Measurements from ENCODE around the gene MED14.
"Not testable (repeated sequence)": the region's sequence is repeated elsewhere in the genome, so short reads cannot be mapped to it uniquely, and the experiment has no call there.

The MED14 gene

GRCh38 chrX:40746521-40746920 is 11.2 kb upstream of the MED14 start:
- no peaks in the 10 kb centered on the region for H4K20me1 ChIP-seq (ENCODE audit: insufficient read depth)
- no peaks in the 10 kb centered on the region for H3K36me3 ChIP-seq (ENCODE audit: insufficient read depth)
- H3K9ac ChIP-seq, result no peak overlapping the region
- H3K4me3 ChIP-seq (IDR thresholded peaks at IDR 0.05; ENCODE audit: insufficient read depth, low read depth, low read length), result no peak overlapping the region
- no peaks in the 10 kb centered on the region for H3K79me2 ChIP-seq (ENCODE audit: insufficient read depth, low read depth)
- H3K27me3 ChIP-seq (ENCODE audit: insufficient read depth, low read depth), result no peaks in the 10 kb centered on the region
- TF ChIP-seq CTCF (conservative IDR thresholded peaks at IDR 0.05; ENCODE audit: low read depth, low read length), result no peak
- H3K4me2 ChIP-seq, result no peak overlapping the region
- H3K4me1 ChIP-seq (ENCODE audit: low read depth, poor library complexity, severe bottlenecking), result peaks cover 19% of the 10 kb centered on the region
- H2AFZ ChIP-seq (ENCODE audit: low read depth), result no peak overlapping the region
- H3K27ac ChIP-seq, result no peak overlapping the region

GRCh38 chrX:40736170-40736505 is 796 bp upstream of the MED14 start:
- H3K4me3 ChIP-seq (IDR thresholded peaks at IDR 0.05; ENCODE audit: insufficient read depth, low read depth, low read length), result no peak overlapping the region
- no peaks in the 10 kb centered on the region for H4K20me1 ChIP-seq (ENCODE audit: insufficient read depth)
- peaks cover 36% of the 10 kb centered on the region for H3K79me2 ChIP-seq (ENCODE audit: insufficient read depth, low read depth)
- peak overlapping the region; percentile 88 for H3K4me2 ChIP-seq
- H3K9ac ChIP-seq, result peak overlapping the region; percentile 83
- peak overlapping the region; percentile 84 for H3K27ac ChIP-seq
- no peak; the same call in none of the 2 replicates for TF ChIP-seq CTCF (conservative IDR thresholded peaks at IDR 0.05; ENCODE audit: low read depth, low read length)
- H2AFZ ChIP-seq (ENCODE audit: low read depth), result peak overlapping the region; percentile 94
- H3K4me1 ChIP-seq (ENCODE audit: low read depth, poor library complexity, severe bottlenecking), result peaks cover 25% of the 10 kb centered on the region
- no peaks in the 10 kb centered on the region for H3K27me3 ChIP-seq (ENCODE audit: insufficient read depth, low read depth)
- H3K36me3 ChIP-seq (ENCODE audit: insufficient read depth), result no peaks in the 10 kb centered on the region

GRCh38 chrX:40734971-40735324 is 394 bp downstream of the MED14 start:
- Histone ChIP-seq H3K36me3 (ENCODE audit: insufficient read depth) (no peaks in the 10 kb centered on the region), H3K4me3 (IDR thresholded peaks at IDR 0.05; ENCODE audit: insufficient read depth, low read depth, low read length) (no peak overlapping the region), H3K9ac (peak overlapping the region; percentile 83; the same call in 1 of the 2 replicates), H4K20me1 (ENCODE audit: insufficient read depth) (no peaks in the 10 kb centered on the region), H3K79me2 (ENCODE audit: insufficient read depth, low read depth) (peaks cover 45% of the 10 kb centered on the region), H2AFZ (ENCODE audit: low read depth) (peak overlapping the region; percentile 94), H3K4me2 (peak overlapping the region; percentile 52), H3K4me1 (ENCODE audit: low read depth, poor library complexity, severe bottlenecking) (peaks cover 25% of the 10 kb centered on the region), H3K27me3 (ENCODE audit: insufficient read depth, low read depth) (no peaks in the 10 kb centered on the region), H3K27ac (peak overlapping the region; percentile 84)
- TF ChIP-seq CTCF (conservative IDR thresholded peaks at IDR 0.05; ENCODE audit: low read depth, low read length), result no peak

GRCh38 chrX:40733706-40734105 is 1.6 kb downstream of the MED14 start:
- no peaks in the 10 kb centered on the region for H3K27me3 ChIP-seq (ENCODE audit: insufficient read depth, low read depth)
- H3K27ac ChIP-seq, result no peak overlapping the region
- no peak for TF ChIP-seq CTCF (conservative IDR thresholded peaks at IDR 0.05; ENCODE audit: low read depth, low read length)
- peak overlapping the region; percentile 52 for H3K4me2 ChIP-seq
- H2AFZ ChIP-seq (ENCODE audit: low read depth), result no peak overlapping the region
- peak overlapping the region; percentile 83; the same call in 1 of the 2 replicates for H3K9ac ChIP-seq
- H3K36me3 ChIP-seq (ENCODE audit: insufficient read depth), result no peaks in the 10 kb centered on the region
- H3K4me1 ChIP-seq (ENCODE audit: low read depth, poor library complexity, severe bottlenecking), result peaks cover 25% of the 10 kb centered on the region
- H3K79me2 ChIP-seq (ENCODE audit: insufficient read depth, low read depth), result peaks cover 47% of the 10 kb centered on the region
- H4K20me1 ChIP-seq (ENCODE audit: insufficient read depth), result no peaks in the 10 kb centered on the region
- no peak overlapping the region for H3K4me3 ChIP-seq (IDR thresholded peaks at IDR 0.05; ENCODE audit: insufficient read depth, low read depth, low read length)

GRCh38 chrX:40732499-40732898 is 2.8 kb downstream of the MED14 start:
- H3K4me3 ChIP-seq (IDR thresholded peaks at IDR 0.05; ENCODE audit: insufficient read depth, low read depth, low read length); H3K27ac ChIP-seq; H2AFZ ChIP-seq (ENCODE audit: low read depth); H3K27me3 ChIP-seq (ENCODE audit: insufficient read depth, low read depth); H4K20me1 ChIP-seq (ENCODE audit: insufficient read depth); H3K36me3 ChIP-seq (ENCODE audit: insufficient read depth); H3K9ac ChIP-seq; H3K4me2 ChIP-seq: not testable (repeated sequence)
- Histone ChIP-seq H3K4me1 (ENCODE audit: low read depth, poor library complexity, severe bottlenecking) (peaks cover 25% of the 10 kb centered on the region), H3K79me2 (ENCODE audit: insufficient read depth, low read depth) (peaks cover 47% of the 10 kb centered on the region)
